Large intestine (tissue), 3 donors: ENCODE measurements around the gene EIF2S2. TPM values are rescaled to one million over a fixed set of nuclear protein-coding genes. Genes with fewer than 3 reads are reported as not detected.

Source experiments
- DNase-seq, 2 donors: peaks; one replicate each; pipeline versions ENCODE4 v3.0.0 to v3.0.0-alpha.2; 2013
- H3K27ac ChIP-seq: one replicate; pipeline ENCODE4 v1.5.1; 2013; ENCODE audit warnings: low read length
- H3K27me3 ChIP-seq: 2 replicates; pipeline ENCODE4 v1.6.1; 2013; ENCODE audit warnings: low read length; ENCODE audit not compliant: control insufficient read depth, insufficient read depth
- H3K36me3 ChIP-seq: 2 replicates; pipeline ENCODE4 v1.6.1; 2013; ENCODE audit warnings: low read length; ENCODE audit not compliant: control insufficient read depth, insufficient read depth
- H3K4me1 ChIP-seq: one replicate; pipeline ENCODE4 v1.6.1; 2013; ENCODE audit warnings: low read length; ENCODE audit not compliant: control insufficient read depth, insufficient read depth
- H3K4me3 ChIP-seq: one replicate; pipeline ENCODE4 v1.5.1; 2013; ENCODE audit warnings: low read length
- H3K9me3 ChIP-seq: one replicate; pipeline ENCODE4 v1.6.1; 2013; ENCODE audit warnings: mild to moderate bottlenecking, low read depth, low read length, moderate library complexity; ENCODE audit not compliant: control insufficient read depth
- WGBS: methylation state at CpG from one replicate; pipeline ENCODE4 v1.1.5; 2013; ENCODE audit warnings: low lambda C conversion rate; ENCODE audit not compliant: insufficient coverage; 5-methylcytosine and 5-hydroxymethylcytosine counted together
- polyA plus RNA-seq: library from polyadenylated mRNA; unstranded; fragments of 120-200 nt; gene quantifications from one replicate; pipeline ENCODE4 v1.2.1, GENCODE V29; 2013

EIF2S2 gene
- polyA plus RNA-seq, 1 donor: 50.0 TPM

- no peak overlapping the region for H3K27ac ChIP-seq
- 100% methylated on average over 1 of the region's 3 CpGs for WGBS
- no peaks in the 10 kb centered on the region for H3K9me3 ChIP-seq
- H3K27me3 ChIP-seq: no peaks in the 10 kb centered on the region
- no peak for DNase-seq
- H3K36me3 ChIP-seq: peaks cover 11% of the 10 kb centered on the region
- H3K4me3 ChIP-seq: no peak overlapping the region
- peaks cover 2% of the 10 kb centered on the region for H3K4me1 ChIP-seq
Measured at GRCh38 chr20:34066476-34067090, 45.5 kb downstream of the EIF2S2 start.

DNA sequence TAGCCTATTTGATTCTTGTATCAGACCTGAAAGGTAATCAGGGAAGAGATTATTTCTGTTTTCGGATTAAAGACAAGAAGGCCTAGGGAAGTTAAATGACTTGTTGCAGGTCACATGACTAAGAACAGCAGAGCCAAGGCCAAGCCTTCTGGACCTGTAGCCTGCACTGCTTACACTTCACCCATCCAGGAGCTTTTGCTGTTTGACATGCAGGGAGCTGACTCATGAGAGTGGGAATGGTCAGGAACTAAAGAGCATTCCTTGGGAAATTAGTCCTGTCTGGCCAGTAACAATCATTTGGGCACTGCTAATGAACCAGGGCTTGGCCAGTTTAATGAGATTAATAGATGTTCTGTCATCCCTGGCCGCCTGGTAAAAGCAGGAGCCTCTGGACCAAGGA, 46.8 kb downstream of the EIF2S2 start:
- H3K36me3 ChIP-seq: peaks cover 9% of the 10 kb centered on the region
- WGBS: no CpG with 5 or more reads among the region's 2 CpGs
- DNase-seq: no peak
- no peaks in the 10 kb centered on the region for H3K27me3 ChIP-seq
- no peak overlapping the region for H3K27ac ChIP-seq
- H3K4me3 ChIP-seq: no peak overlapping the region
- H3K9me3 ChIP-seq: no peaks in the 10 kb centered on the region
- peaks cover 2% of the 10 kb centered on the region for H3K4me1 ChIP-seq

GRCh38 chr20:34064286-34064685, 47.8 kb downstream of the EIF2S2 start:
- no CpG with 5 or more reads among the region's 3 CpGs for WGBS
- peaks cover 2% of the 10 kb centered on the region for H3K4me1 ChIP-seq
- H3K36me3 ChIP-seq: peaks cover 13% of the 10 kb centered on the region
- no peaks in the 10 kb centered on the region for H3K9me3 ChIP-seq
- H3K4me3 ChIP-seq: no peak overlapping the region
- H3K27ac ChIP-seq: no peak overlapping the region
- DNase-seq: no peak
- H3K27me3 ChIP-seq: no peaks in the 10 kb centered on the region

DNA sequence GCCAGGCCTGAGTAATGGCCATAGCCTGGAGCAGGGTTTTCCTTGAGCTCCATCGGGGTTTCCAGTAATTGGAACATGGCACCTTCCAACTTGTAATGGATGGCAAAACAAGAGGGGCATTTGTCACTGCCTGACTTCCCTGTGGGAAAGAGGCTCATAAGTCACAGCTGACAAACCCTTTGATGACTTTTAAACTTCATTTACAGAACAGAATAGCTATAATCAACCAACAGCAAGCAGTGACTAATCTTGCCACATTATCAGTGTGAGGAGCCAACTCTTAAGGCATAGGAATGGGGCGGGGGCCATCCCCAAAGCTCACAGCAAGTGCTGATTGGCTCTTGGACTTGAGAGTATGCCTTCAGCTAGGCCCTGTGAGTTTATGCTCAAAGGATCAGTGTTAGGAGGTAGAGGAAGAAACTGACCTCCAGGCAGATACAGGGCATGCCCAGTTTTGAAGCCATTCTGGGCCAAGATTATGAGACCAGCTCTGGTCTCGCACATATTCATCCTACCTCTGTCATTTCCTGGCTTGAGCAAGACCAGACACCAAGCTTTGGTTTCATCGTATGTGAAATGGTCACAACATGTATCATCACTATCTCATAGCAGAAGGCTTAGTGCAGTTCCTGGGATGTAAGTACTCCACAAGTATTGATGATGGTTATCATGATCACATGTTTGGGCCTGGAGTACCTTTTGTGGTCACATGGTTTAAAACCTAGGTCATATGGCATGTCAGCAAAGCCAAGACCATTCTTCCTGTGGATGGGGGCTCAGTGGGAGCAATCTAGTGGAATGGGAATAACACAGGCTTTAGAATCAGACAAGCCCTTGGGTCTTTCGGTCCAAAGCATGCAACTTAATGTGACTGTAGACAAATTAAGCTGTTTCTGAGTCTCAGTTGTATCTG, 49.2 kb downstream of the EIF2S2 start:
- H3K4me1 ChIP-seq: no peaks in the 10 kb centered on the region

GRCh38 chr20:34061695-34062094, 50.3 kb downstream of the EIF2S2 start:
- Histone ChIP-seq H3K4me1 (no peaks in the 10 kb centered on the region), H3K4me3 (no peak overlapping the region), H3K36me3 (peaks cover 13% of the 10 kb centered on the region), H3K27me3 (no peaks in the 10 kb centered on the region), H3K27ac (no peak overlapping the region), H3K9me3 (no peaks in the 10 kb centered on the region)
- no peak for DNase-seq

More for the DNA sequence above, 49.2 kb downstream of the EIF2S2 start:
- H3K9me3 ChIP-seq: no peaks in the 10 kb centered on the region
- H3K27ac ChIP-seq: no peak overlapping the region
- peaks cover 13% of the 10 kb centered on the region for H3K36me3 ChIP-seq
- DNase-seq: no peak
- no CpG with 5 or more reads among the region's 5 CpGs for WGBS
- no peaks in the 10 kb centered on the region for H3K27me3 ChIP-seq
- no peak overlapping the region for H3K4me3 ChIP-seq

GRCh38 chr20:34060970-34061369, 51.1 kb downstream of the EIF2S2 start:
- no peaks in the 10 kb centered on the region for H3K4me1 ChIP-seq
- peaks cover 13% of the 10 kb centered on the region for H3K36me3 ChIP-seq
- WGBS: no CpG with 5 or more reads among the region's 1 CpG
- no peak overlapping the region for H3K27ac ChIP-seq
- H3K9me3 ChIP-seq: no peaks in the 10 kb centered on the region
- no peaks in the 10 kb centered on the region for H3K27me3 ChIP-seq
- H3K4me3 ChIP-seq: no peak overlapping the region
- DNase-seq: no peak

- Histone ChIP-seq H3K4me3 (no peak overlapping the region), H3K27me3 (no peaks in the 10 kb centered on the region), H3K4me1 (no peaks in the 10 kb centered on the region), H3K9me3 (no peaks in the 10 kb centered on the region), H3K27ac (no peak overlapping the region), H3K36me3 (peaks cover 6% of the 10 kb centered on the region)
- no peak for DNase-seq
- WGBS: no CpG with 5 or more reads among the region's 1 CpG
Measured at GRCh38 chr20:34058831-34059230, 53.2 kb downstream of the EIF2S2 start.

- Histone ChIP-seq H3K9me3 (no peaks in the 10 kb centered on the region), H3K27ac (no peak overlapping the region), H3K4me1 (no peaks in the 10 kb centered on the region), H3K4me3 (no peak overlapping the region), H3K36me3 (peaks cover 4% of the 10 kb centered on the region), H3K27me3 (no peaks in the 10 kb centered on the region)
- DNase-seq: no peak
- no CpG with 5 or more reads among the region's 1 CpG for whole genome bisulfite sequencing
Measured at GRCh38 chr20:34055290-34055689, 56.8 kb downstream of the EIF2S2 start.

GRCh38 chr20:34052414-34052813, 59.6 kb downstream of the EIF2S2 start:
- Histone ChIP-seq H3K9me3 (no peaks in the 10 kb centered on the region), H3K27ac (peak overlapping the region; percentile 24), H3K36me3 (no peaks in the 10 kb centered on the region), H3K4me3 (no peak overlapping the region), H3K27me3 (no peaks in the 10 kb centered on the region), H3K4me1 (peaks cover 10% of the 10 kb centered on the region)
- no CpG with 5 or more reads among the region's 2 CpGs for WGBS
- peak in 1 of 2 donors; percentile 62 for DNase-seq

DNA sequence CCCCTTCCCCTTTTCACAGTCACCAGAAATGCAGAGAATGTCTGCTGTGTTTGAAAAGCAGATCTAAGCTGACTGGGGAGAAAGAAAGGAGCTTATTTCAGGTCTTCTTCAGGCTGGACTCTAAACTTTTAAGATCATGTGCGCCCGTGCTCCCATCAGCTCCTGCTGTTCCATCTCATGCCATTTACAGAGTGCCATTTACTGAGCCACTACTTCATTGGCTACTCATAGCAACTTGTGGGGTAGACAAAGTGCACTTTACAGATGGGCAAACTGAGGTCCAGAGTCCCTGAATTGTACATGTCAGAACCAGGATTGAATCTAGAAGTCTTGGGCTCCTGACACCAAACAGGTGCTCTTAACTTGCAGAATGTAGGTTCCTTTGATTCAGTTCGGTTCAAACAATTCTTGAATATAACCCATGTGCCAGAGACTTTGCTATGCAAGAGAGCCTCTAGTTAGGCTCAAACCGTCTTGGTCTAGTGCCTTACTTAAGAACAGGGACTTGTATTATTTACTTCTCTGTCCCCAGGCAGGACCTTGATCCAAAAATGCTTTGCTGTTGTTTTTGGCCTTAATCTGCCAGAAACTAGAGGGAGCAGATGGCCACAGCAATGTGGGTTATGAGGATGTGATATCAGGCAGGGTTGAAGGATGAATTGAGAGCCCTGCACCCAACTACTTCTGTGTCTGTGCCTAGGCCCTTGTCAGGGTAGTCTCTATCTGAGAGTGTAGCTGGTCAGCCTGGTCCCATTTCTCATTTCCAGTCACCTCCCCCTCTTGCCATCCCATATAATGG, 61.9 kb downstream of the EIF2S2 start:
- H3K27me3 ChIP-seq: no peaks in the 10 kb centered on the region
- H3K36me3 ChIP-seq: no peaks in the 10 kb centered on the region
- no peak for DNase-seq
- H3K9me3 ChIP-seq: no peaks in the 10 kb centered on the region
- peaks cover 30% of the 10 kb centered on the region for H3K4me1 ChIP-seq
- H3K4me3 ChIP-seq: no peak overlapping the region
- no CpG with 5 or more reads among the region's 4 CpGs for WGBS
- no peak overlapping the region for H3K27ac ChIP-seq
